Right lobe of liver (tissue), 6 donors: ENCODE data around the gene SUSD2. TPM values are rescaled to one million over a fixed set of nuclear protein-coding genes. Genes with fewer than 3 reads are reported as not detected.

Experiments used
- ATAC-seq, 4 donors: fragments of 200-7000 bp; cut with Tn5 transposase; one replicate each; pipeline ENCODE4 v1.9.1; 2020; ENCODE audit warnings: mild to moderate bottlenecking in 4 of 4, moderate library complexity in 4 of 4
- DNase-seq, 3 donors: peaks; one replicate each; pipeline ENCODE4 v3.0.0-alpha.2; 2020
- H3K27ac ChIP-seq, 3 donors: fragments of 200-600 bp; one replicate each; pipeline ENCODE4 v1.8.0; 2022
- H3K27me3 ChIP-seq, 2 donors: fragments of 200-600 bp; one replicate each; pipeline ENCODE4 v1.8.0; 2022
- H3K36me3 ChIP-seq, 4 donors: fragments of 200-600 bp; sonication (generic) in 1 of 4; one replicate each; pipeline versions ENCODE4 v1.5.1 to v1.8.0; 2017 to 2022; ENCODE audit warnings: control low read depth in 1 of 4
- H3K4me1 ChIP-seq, 4 donors: fragments of 200-600 bp; sonication (generic) in 1 of 4; one replicate each; pipeline versions ENCODE4 v1.5.1 to v1.8.0; 2017 to 2022; ENCODE audit warnings: control low read depth in 1 of 4
- H3K4me3 ChIP-seq, 3 donors: fragments of 200-600 bp; one replicate each; pipeline ENCODE4 v1.8.0; 2022
- H3K9me3 ChIP-seq, 4 donors: fragments of 200-600 bp; sonication (generic) in 1 of 4; one replicate each; pipeline versions ENCODE4 v1.5.1 to v1.8.0; 2017 to 2022; ENCODE audit warnings: control low read depth in 1 of 4
- POLR2A ChIP-seq: fragments of 450-650 bp; IDR thresholded peaks from one replicate; pipeline ENCODE4 v1.6.1; 2017; ENCODE audit warnings: antibody characterized with exemption, mild to moderate bottlenecking
- WGBS: methylation state at CpG from one replicate; pipeline ENCODE4 v1.1.6; 2018; ENCODE audit warnings: low coverage, low lambda C conversion rate; ENCODE audit not compliant: insufficient coverage; ENCODE audit errors: missing lambda C conversion rate; 5-methylcytosine and 5-hydroxymethylcytosine counted together
- intact Hi-C, 2 donors: fragments of 100-400 bp; cut with DNase I; formaldehyde crosslinking; loops; one replicate each; pipeline versions ENCODE4 v1.11.2 to v1.14.1; 2022
- total RNA-seq, 6 experiments: library from RNA; depleted of rRNA in 2 of 6; stranded (reverse); fragments of >200 nt in 2 of 6; fragmentation: NEBNext Ultra II Directional in 3 of 6; extraction: Animal tissue kit (Norgen Biotek cat#: 25700) in 3 of 6; gene quantifications; one replicate each; pipeline versions ENCODE4 v1.1.0 to v1.2.4, GENCODE V29; 2016 to 2023
- TF ChIP-seq, protein P1 (sequence below), 4 donors: fragments of 200-600 bp in 3 of 4; fragments of 450-650 bp in 1 of 4; IDR thresholded peaks; one replicate each; pipeline versions ENCODE4 v1.5.1 to v1.8.0; 2016 to 2022; ENCODE audit warnings: antibody characterized with exemption in 4 of 4, mild to moderate bottlenecking in 2 of 4
- donor health status: DM: no; HTN: yes; CAD: no.
- donor health status: DM: no; HTN: no; CAD: no.
- donor health status: DM: no; HTN: no; CAD: no.
- donor health status: DM: no; HTN: yes; CAD: no.
- donor health status: DM: no; HTN: yes; CAD: no.

Gene SUSD2
- total RNA-seq, 6 experiments from 2014 or later: 0.61 to 6.8 (median 2.0) TPM

DNA sequence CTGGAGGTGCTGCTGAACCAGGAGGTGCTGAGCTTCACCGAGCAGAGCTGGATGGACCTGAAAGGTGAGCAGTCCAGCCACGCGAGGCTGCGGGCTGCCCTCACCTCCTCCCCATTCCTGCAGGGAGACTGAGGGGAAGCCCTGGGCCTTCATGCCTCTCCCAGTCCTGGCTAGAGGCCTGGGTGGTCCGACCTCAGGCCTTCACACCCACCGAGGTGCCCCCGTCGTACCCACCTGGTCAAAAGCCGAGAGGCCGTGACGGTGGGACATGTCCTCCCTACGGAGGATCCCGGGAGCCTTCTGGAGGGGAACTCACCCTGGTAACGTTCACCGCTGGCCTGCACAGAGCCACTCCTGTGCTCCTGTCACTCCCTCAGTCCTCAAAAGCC, 5.1 kb downstream of the SUSD2 start:
- WGBS: no CpG with 5 or more reads among the region's 15 CpGs
- peak in 1 of 3 donors; percentile 47 for DNase-seq
- no peak overlapping the region for H3K27ac ChIP-seq
- intact Hi-C loops: loop anchor here in 1 of 2 donors (10.0 kb wide), 1 partner anchor 48 kb away; no protein-coding TSS in a partner anchor
- TF ChIP-seq, protein P1, sequence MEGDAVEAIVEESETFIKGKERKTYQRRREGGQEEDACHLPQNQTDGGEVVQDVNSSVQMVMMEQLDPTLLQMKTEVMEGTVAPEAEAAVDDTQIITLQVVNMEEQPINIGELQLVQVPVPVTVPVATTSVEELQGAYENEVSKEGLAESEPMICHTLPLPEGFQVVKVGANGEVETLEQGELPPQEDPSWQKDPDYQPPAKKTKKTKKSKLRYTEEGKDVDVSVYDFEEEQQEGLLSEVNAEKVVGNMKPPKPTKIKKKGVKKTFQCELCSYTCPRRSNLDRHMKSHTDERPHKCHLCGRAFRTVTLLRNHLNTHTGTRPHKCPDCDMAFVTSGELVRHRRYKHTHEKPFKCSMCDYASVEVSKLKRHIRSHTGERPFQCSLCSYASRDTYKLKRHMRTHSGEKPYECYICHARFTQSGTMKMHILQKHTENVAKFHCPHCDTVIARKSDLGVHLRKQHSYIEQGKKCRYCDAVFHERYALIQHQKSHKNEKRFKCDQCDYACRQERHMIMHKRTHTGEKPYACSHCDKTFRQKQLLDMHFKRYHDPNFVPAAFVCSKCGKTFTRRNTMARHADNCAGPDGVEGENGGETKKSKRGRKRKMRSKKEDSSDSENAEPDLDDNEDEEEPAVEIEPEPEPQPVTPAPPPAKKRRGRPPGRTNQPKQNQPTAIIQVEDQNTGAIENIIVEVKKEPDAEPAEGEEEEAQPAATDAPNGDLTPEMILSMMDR (IDR thresholded peaks at IDR 0.05): no peak
- TF ChIP-seq POLR2A: no peak
- H3K4me3 ChIP-seq: no peak overlapping the region
- H3K4me1 ChIP-seq: peaks cover 0 to 3% (median 0%) of the 10 kb centered on the region in 4 donors
- H3K27me3 ChIP-seq: no peaks in the 10 kb centered on the region
- no peaks in the 10 kb centered on the region for H3K36me3 ChIP-seq
- no peak for ATAC-seq
- no peaks in the 10 kb centered on the region for H3K9me3 ChIP-seq

DNA sequence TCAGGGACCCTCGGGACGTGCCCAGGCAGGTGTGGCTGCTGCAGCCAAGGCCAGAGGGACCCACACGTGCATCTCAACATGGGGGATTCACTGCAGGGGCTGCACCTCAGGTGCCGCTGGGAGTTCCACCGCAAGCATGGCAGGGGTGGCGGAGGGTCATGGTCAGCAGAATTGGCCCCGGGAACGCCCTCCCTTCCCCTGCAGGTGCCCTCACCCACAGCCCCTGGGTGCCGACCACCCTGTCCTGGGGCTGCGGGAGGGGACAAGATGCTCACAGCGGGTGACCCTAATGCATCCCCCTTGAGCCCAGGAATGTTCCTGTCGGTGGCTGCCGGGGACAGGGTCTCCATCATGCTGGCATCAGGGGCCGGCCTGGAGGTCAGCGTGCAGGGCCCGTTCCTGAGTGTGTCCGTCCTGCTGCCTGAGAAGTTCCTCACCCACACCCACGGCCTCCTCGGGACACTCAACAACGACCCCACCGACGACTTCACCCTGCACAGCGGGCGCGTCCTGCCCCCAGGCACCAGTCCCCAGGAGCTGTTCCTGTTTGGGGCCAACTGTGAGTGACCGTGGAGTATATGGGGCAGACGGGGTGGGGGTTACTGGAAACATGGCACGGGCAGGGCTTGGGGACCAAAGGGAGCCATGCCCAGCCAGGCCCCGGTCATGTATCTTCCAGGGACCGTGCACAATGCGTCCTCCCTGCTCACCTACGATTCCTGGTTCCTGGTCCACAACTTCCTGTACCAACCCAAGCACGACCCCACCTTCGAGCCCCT, 5.8 kb downstream of the SUSD2 start:
- TF ChIP-seq, protein P1 (IDR thresholded peaks at IDR 0.05): no peak
- no peak for TF ChIP-seq POLR2A
- Histone ChIP-seq H3K27me3 (no peaks in the 10 kb centered on the region), H3K9me3 (no peaks in the 10 kb centered on the region), H3K36me3 (no peaks in the 10 kb centered on the region), H3K4me1 (no peaks in the 10 kb centered on the region), H3K27ac (no peak overlapping the region), H3K4me3 (no peak overlapping the region)
- intact Hi-C loops: loop anchor here in 1 of 2 donors (10.0 kb wide), 1 partner anchor 48 kb away; no protein-coding TSS in a partner anchor
- DNase-seq (peak in 2 of 3 donors; percentile 19 to 46), ATAC-seq (no peak)
- 80% methylated on average over 2 of the region's 34 CpGs for WGBS

DNA sequence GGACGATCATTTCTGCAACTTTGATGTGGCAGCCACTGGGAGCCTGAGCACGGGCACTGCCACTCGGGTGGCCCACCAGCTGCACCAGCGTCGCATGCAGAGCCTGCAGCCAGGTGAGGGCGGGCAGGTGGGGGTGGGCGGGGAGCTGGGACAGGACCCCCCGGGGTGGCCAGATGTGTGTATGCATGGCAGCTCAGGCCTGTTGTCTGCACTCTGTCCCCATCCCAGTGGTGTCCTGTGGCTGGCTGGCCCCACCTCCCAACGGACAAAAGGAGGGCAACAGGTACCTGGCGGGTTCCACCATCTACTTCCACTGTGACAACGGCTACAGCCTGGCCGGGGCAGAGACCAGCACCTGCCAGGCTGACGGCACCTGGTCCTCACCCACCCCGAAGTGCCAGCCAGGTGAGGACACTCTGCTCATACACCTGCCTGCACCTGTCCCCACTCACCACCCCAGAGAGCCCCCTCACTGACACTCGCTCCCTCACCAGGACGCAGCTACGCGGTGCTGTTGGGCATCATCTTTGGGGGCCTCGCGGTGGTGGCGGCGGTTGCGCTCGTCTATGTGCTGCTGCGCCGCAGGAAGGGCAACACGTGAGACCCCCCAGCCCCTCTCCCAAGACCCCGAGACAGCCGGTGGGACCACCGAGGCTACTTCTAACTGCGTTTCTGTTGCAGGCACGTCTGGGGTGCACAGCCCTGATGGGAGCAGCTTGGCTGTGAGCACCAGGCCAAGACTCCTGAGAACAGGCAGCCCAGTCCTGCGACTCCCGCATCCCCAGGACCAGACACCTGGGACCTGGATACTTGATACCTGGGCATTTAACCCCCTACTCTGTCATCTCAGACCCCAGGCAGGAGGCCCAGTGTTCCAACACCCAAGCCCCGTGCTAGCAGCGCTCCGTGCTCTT, 6.7 kb downstream of the SUSD2 start:
- no peak overlapping the region for H3K27ac ChIP-seq
- TF ChIP-seq POLR2A: no peak
- TF ChIP-seq, protein P1 (IDR thresholded peaks at IDR 0.05): no peak
- no peak for ATAC-seq
- no peaks in the 10 kb centered on the region for H3K9me3 ChIP-seq
- intact Hi-C loops: loop anchor here in 1 of 2 donors (10.0 kb wide), 1 partner anchor 47 kb away; no protein-coding TSS in a partner anchor
- H3K27me3 ChIP-seq: no peaks in the 10 kb centered on the region
- H3K4me1 ChIP-seq: no peaks in the 10 kb centered on the region
- no peaks in the 10 kb centered on the region for H3K36me3 ChIP-seq
- DNase-seq: peak in 2 of 3 donors; percentile 17 to 52
- WGBS: 80% methylated on average over 3 of the region's 37 CpGs
- H3K4me3 ChIP-seq: no peak overlapping the region

DNA sequence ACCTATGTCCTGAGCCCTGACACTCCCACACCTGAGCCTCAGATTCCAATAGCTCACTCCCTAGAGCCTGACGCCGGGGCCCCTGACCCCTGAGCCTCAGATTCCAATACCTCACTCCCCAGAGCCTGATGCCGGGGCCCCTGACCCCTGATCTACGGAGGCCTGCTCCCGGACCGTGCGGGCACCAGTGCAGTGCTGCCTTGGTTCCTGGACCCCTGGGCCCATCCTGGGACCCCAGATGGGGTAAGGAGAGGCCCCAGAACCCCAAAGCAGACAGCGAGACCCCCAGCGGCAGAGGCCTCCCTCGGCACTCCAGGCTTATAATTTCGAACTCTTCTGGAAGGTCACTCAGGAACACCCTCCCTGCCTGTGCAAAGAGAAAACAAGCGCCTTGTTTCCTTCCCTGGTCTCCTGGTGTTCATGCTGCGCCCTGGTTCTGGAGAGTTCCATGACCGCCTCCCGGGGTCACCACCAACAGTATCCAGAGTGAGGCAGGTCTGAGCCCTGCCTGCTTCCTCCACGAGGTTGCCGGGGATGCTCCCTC, 7.5 kb downstream of the SUSD2 start:
- no peak overlapping the region for H3K27ac ChIP-seq
- 72% methylated on average over 9 of the region's 17 CpGs for WGBS

More for the DNA sequence above, 7.5 kb downstream of the SUSD2 start:
- Histone ChIP-seq H3K9me3 (no peaks in the 10 kb centered on the region), H3K4me3 (no peak overlapping the region), H3K4me1 (no peaks in the 10 kb centered on the region), H3K27me3 (no peaks in the 10 kb centered on the region), H3K36me3 (no peaks in the 10 kb centered on the region)
- peak in 2 of 3 donors; percentile 20 to 30 for DNase-seq
- ATAC-seq: no peak
- intact Hi-C loops: loop anchor here in 1 of 2 donors (10.0 kb wide), 1 partner anchor 46 kb away; no protein-coding TSS in a partner anchor
- TF ChIP-seq POLR2A: no peak
- TF ChIP-seq, protein P1 (IDR thresholded peaks at IDR 0.05): no peak
